ENCODE measurements around the gene B3GALT4. TPM values are rescaled to one million over a fixed set of nuclear protein-coding genes. Genes with fewer than 3 reads are reported as not detected.

Gene B3GALT4
- polyA plus RNA-seq, 4 donors = 6.9 to 15.4 (median 12.7) TPM

DNA sequence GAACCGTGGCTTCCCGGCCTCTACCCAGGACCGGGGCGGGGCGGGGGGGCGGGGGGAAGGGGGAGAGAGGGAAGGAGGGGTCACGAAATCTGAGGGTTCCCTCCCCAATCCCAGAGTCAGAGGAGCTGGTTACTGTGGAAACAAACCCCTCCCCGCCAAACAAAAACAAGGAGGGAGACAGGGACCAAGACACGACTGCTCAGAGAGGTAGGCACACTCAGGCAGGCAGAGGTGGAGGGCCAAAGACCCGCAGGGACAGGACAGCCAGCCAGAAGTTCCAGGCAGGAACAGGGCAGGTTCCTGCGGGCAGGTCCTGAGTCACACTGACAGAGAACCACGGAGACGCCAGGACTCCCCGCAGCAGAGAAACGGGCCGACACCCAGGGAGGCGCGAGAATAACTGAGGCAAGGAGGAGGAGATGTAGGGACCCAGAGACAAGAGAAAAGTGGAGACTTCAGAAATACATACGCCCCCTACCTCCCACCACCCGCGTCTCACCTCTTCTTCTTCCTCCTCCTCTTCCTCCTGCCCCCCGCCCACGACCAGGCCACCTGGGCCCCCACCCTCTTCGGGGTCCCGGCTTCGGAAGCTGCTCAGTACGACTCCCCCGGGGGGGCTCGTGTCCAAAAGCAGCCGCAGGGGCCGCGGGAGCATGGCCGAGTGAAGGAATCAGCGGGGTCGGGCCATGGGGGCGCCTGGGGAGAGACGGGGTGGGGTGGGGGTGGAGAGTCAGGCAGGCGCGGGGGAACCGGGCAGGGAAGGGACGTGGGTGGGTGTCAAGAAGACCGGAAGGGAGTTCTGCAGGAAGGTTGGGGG is 21.2 kb downstream of the B3GALT4 start:
- Histone ChIP-seq H3K36me3 (ENCODE audit: control insufficient read depth in 3 of 3, insufficient read depth in 2 of 3, low read depth in 1 of 3, low read length in 3 of 3) (peaks cover 0 to 54% (median 5%) of the 10 kb centered on the region in 3 donors), H3K27ac (ENCODE audit: low read depth in 1 of 3, low read length in 2 of 3) (peak overlapping the region; percentile 95 to 99 (median 98)), H3K9me3 (ENCODE audit: control insufficient read depth in 2 of 2, insufficient read depth in 1 of 2, low read depth in 1 of 2, low read length in 1 of 2) (no peaks in the 10 kb centered on the region), H3K27me3 (ENCODE audit: control insufficient read depth in 3 of 3, insufficient read depth in 3 of 3, low read length in 3 of 3) (no peaks in the 10 kb centered on the region), H3K4me1 (ENCODE audit: control insufficient read depth in 3 of 3, insufficient read depth in 2 of 3, low read depth in 1 of 3, low read length in 2 of 3) (peaks cover 0 to 9% (median 0%) of the 10 kb centered on the region in 3 donors), H3K4me3 (ENCODE audit: low read depth in 1 of 3, low read length in 3 of 3) (peak overlapping the region; percentile 72 to 92 (median 73))
- WGBS, 3 donors = 1 to 3% (median 1%) methylated on average over 29 to 42 of the region's 42 CpGs
- peak; percentile 48 to 79 for DNase-seq
- no peak for FAIRE-seq

DNA sequence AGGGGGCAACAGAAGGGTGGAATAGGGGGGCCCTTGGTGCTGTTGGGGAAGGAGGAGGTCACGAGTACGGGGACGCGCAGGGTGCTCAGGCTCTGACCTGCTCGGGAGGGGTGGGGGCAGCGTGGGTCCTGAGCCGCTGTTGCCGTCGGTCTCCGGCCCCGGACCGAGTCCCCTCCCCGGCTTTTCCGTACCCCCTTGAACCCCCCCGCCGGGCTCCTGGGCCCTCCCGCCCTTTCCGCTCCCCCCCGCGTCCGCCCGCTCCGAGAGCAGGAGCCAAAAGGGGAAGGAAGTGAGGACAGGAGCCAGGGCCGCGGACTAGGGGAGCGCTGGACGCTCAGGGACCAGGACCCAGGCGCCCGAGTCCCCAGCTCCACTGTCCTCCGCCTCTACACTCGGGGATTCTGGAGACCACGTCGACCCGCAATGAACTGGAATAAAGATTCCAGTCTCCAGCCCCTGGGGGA is 21.9 kb downstream of the B3GALT4 start, which contains the start of gene RGL2:
RGL2 (minus strand) TSS at position 170 of the 464 bp plus-strand sequence. CDS start 332 bp downstream, outside the sequence.
- DNase-seq = peak in 1 of 2 donors; percentile 67
- FAIRE-seq = no peak
- WGBS, 3 donors = 1% methylated on average over 25 to 34 of the region's 34 CpGs
- Histone ChIP-seq H3K36me3 (ENCODE audit: control insufficient read depth in 3 of 3, insufficient read depth in 2 of 3, low read depth in 1 of 3, low read length in 3 of 3) (peaks cover 2 to 51% (median 5%) of the 10 kb centered on the region in 3 donors), H3K27me3 (ENCODE audit: control insufficient read depth in 3 of 3, insufficient read depth in 3 of 3, low read length in 3 of 3) (no peaks in the 10 kb centered on the region), H3K4me1 (ENCODE audit: control insufficient read depth in 3 of 3, insufficient read depth in 2 of 3, low read depth in 1 of 3, low read length in 2 of 3) (peaks cover 0 to 9% (median 0%) of the 10 kb centered on the region in 3 donors), H3K9me3 (ENCODE audit: control insufficient read depth in 2 of 2, insufficient read depth in 1 of 2, low read depth in 1 of 2, low read length in 1 of 2) (no peaks in the 10 kb centered on the region), H3K27ac (ENCODE audit: low read depth in 1 of 3, low read length in 2 of 3) (peak within 1 kb of the TSS; percentile 95 to 99 (median 98)), H3K4me3 (ENCODE audit: low read depth in 1 of 3, low read length in 3 of 3) (peak within 1 kb of the TSS; percentile 72 to 92 (median 73))

DNA sequence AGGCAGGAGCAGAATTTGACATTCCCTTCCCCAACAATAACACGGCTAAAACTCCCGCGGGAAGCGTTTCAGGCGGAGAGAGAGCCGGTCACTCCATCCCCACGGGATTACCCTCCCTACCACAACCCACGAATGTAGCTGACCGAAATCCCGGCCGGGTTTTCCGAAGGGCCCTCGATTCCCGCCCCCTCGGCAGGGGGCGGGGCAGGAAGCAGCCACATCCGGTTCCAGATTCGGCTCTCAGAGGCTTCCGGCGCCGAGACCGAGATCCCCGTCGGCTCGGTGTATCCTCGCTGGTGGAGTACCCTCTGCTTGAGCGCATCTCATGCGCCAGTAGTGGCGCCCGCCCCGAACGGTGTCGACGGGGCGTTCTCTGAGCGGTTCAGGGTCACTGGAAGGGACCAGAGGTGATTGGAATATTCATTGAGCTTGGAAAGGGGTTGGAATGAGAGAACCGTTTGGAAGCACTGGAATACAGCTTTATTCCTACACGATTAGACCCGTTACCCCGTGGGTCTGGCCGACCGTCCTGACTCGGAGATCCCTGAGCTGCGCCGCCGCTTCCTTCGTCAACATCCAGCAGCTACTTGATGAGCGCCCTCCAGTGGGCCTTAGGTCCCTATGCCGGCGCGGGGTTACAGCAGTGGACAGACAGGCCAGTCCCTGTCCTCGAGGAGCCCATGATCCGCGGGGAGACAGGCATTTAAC is 22.5 kb downstream of the B3GALT4 start:
- no peak for FAIRE-seq
- 0% methylated on average over 54 of the region's 54 CpGs for WGBS, 3 donors
- peaks cover 0 to 9% (median 0%) of the 10 kb centered on the region in 3 donors for H3K4me1 ChIP-seq (ENCODE audit: control insufficient read depth in 3 of 3, insufficient read depth in 2 of 3, low read depth in 1 of 3, low read length in 2 of 3)

DNA sequence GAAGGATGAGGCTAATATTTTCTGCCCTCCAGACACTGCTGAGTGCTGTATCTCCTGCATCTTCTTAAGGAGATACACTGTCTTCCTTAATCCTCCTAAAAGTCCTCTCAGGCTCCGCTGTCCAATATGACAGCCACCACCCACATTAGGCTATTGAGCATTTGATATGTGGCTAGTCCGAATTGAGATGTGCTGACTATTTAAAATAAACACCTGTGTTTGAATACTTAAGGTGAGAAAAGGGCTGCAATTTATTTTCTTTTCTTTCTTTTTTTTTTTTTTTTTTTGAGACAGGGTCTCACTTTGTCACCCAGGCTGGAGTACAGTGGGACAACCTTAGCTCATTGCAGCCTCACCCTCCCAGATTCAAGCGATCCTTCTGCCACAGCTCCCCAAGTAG is 25.0 kb downstream of the B3GALT4 start:
- DNase-seq (no peak), FAIRE-seq (no peak)
- H3K27ac ChIP-seq (ENCODE audit: low read depth in 1 of 3, low read length in 2 of 3) = no peak overlapping the region
- H3K27me3 ChIP-seq (ENCODE audit: control insufficient read depth in 3 of 3, insufficient read depth in 3 of 3, low read length in 3 of 3) = no peaks in the 10 kb centered on the region
- WGBS, 3 donors = 94 to 95% (median 94%) methylated on average over 3 of the region's 3 CpGs
- no peaks in the 10 kb centered on the region for H3K9me3 ChIP-seq (ENCODE audit: control insufficient read depth in 2 of 2, insufficient read depth in 1 of 2, low read depth in 1 of 2, low read length in 1 of 2)
- H3K4me3 ChIP-seq (ENCODE audit: low read depth in 1 of 3, low read length in 3 of 3) = no peak overlapping the region
- H3K4me1 ChIP-seq (ENCODE audit: control insufficient read depth in 3 of 3, insufficient read depth in 2 of 3, low read depth in 1 of 3, low read length in 2 of 3) = peaks cover 0 to 7% (median 0%) of the 10 kb centered on the region in 3 donors
- H3K36me3 ChIP-seq (ENCODE audit: control insufficient read depth in 3 of 3, insufficient read depth in 2 of 3, low read depth in 1 of 3, low read length in 3 of 3) = peaks cover 8 to 45% (median 18%) of the 10 kb centered on the region in 3 donors

More for the DNA sequence above, 22.5 kb downstream of the B3GALT4 start:
- H3K27me3 ChIP-seq (ENCODE audit: control insufficient read depth in 3 of 3, insufficient read depth in 3 of 3, low read length in 3 of 3) = no peaks in the 10 kb centered on the region
- peak; percentile 91 to 95 for DNase-seq
- H3K9me3 ChIP-seq (ENCODE audit: control insufficient read depth in 2 of 2, insufficient read depth in 1 of 2, low read depth in 1 of 2, low read length in 1 of 2) = no peaks in the 10 kb centered on the region
- peaks cover 7 to 53% (median 9%) of the 10 kb centered on the region in 3 donors for H3K36me3 ChIP-seq (ENCODE audit: control insufficient read depth in 3 of 3, insufficient read depth in 2 of 3, low read depth in 1 of 3, low read length in 3 of 3)
- H3K27ac ChIP-seq (ENCODE audit: low read depth in 1 of 3, low read length in 2 of 3) = peak overlapping the region; percentile 95 to 99 (median 98)
- H3K4me3 ChIP-seq (ENCODE audit: low read depth in 1 of 3, low read length in 3 of 3) = peak overlapping the region; percentile 72 to 92 (median 73)

DNA sequence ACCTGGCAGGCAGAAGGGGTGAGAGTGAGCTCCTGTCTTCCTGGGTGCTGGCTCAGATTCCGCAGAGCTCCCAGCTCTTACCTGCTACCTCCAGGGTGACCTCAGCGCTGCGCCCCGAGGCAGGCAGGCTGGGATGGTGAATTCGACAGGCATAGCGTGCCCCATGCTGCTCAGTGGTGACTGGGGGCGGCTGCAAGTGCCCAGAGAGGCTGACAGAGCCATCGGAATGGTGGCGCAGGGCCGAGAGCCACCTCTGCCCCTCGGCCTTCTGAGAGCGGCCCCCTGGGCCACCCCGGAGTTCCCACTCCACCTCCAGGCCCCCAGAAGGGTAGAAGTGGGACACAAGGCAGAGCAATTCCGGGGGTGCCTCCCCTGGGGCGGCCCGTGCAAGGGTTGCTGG is 27.3 kb downstream of the B3GALT4 start:
- peaks cover 0 to 4% (median 0%) of the 10 kb centered on the region in 3 donors for H3K4me1 ChIP-seq (ENCODE audit: control insufficient read depth in 3 of 3, insufficient read depth in 2 of 3, low read depth in 1 of 3, low read length in 2 of 3)
- no peak overlapping the region for H3K4me3 ChIP-seq (ENCODE audit: low read depth in 1 of 3, low read length in 3 of 3)
- no peaks in the 10 kb centered on the region for H3K9me3 ChIP-seq (ENCODE audit: control insufficient read depth in 2 of 2, insufficient read depth in 1 of 2, low read depth in 1 of 2, low read length in 1 of 2)

DNA sequence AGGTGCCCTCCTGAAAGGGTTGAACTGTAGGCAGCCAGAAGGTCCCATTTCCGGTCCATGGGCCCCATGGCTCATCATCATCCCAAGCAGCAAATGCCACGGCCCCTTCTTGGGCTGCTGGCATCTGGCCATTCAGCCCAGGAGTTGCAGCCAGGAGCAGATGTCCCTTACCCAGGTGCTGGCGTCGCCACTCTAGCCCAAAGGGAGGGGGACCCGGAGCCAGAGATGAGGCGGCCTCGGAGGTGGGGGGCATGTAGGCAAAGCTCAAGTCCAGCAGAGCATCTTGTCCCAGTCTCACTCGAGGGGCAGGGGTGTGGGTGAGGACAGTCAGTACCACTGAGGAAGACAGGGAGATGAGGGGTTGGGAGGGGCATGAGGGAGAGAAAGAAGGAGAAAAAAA is 28.1 kb downstream of the B3GALT4 start:
- DNase-seq = no peak
- 77 to 88% (median 79%) methylated on average over 8 of the region's 8 CpGs for WGBS, 3 donors
- Histone ChIP-seq H3K4me3 (ENCODE audit: low read depth in 1 of 3, low read length in 3 of 3) (no peak overlapping the region), H3K9me3 (ENCODE audit: control insufficient read depth in 2 of 2, insufficient read depth in 1 of 2, low read depth in 1 of 2, low read length in 1 of 2) (no peaks in the 10 kb centered on the region), H3K36me3 (ENCODE audit: control insufficient read depth in 3 of 3, insufficient read depth in 2 of 3, low read depth in 1 of 3, low read length in 3 of 3) (peaks cover 8 to 59% (median 18%) of the 10 kb centered on the region in 3 donors), H3K27ac (ENCODE audit: low read depth in 1 of 3, low read length in 2 of 3) (no peak overlapping the region), H3K4me1 (ENCODE audit: control insufficient read depth in 3 of 3, insufficient read depth in 2 of 3, low read depth in 1 of 3, low read length in 2 of 3) (peaks cover 0 to 2% (median 0%) of the 10 kb centered on the region in 3 donors), H3K27me3 (ENCODE audit: control insufficient read depth in 3 of 3, insufficient read depth in 3 of 3, low read length in 3 of 3) (no peaks in the 10 kb centered on the region)
- no peak for FAIRE-seq

More for the DNA sequence above, 27.3 kb downstream of the B3GALT4 start:
- no peak for DNase-seq
- no peak overlapping the region for H3K27ac ChIP-seq (ENCODE audit: low read depth in 1 of 3, low read length in 2 of 3)
- WGBS, 3 donors = 90 to 91% (median 90%) methylated on average over 12 to 16 of the region's 16 CpGs
- H3K36me3 ChIP-seq (ENCODE audit: control insufficient read depth in 3 of 3, insufficient read depth in 2 of 3, low read depth in 1 of 3, low read length in 3 of 3) = peaks cover 8 to 55% (median 18%) of the 10 kb centered on the region in 3 donors
- no peak for FAIRE-seq
- H3K27me3 ChIP-seq (ENCODE audit: control insufficient read depth in 3 of 3, insufficient read depth in 3 of 3, low read length in 3 of 3) = no peaks in the 10 kb centered on the region

DNA sequence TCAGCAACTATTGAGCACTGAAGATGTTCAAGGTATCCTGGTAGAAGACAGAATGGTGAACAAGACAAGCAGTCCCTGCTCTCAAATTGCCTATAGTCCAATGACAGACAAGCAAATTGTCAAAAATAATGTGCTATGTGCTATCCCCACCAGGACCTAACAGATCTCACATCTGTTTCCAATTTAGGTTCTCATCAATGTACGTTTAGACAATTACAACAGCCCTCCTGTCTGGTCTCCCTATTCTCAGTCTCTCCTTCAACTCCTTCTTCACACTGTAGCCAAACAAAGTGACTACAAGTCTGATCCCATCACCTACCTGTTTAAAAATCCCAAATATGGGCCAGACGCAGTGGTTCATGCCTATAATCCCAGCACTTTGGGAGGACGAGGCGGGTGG is 29.4 kb downstream of the B3GALT4 start:
- WGBS, 3 donors = 87 to 90% (median 88%) methylated on average over 4 of the region's 4 CpGs
- Histone ChIP-seq H3K4me3 (ENCODE audit: low read depth in 1 of 3, low read length in 3 of 3) (no peak overlapping the region), H3K27ac (ENCODE audit: low read depth in 1 of 3, low read length in 2 of 3) (no peak overlapping the region), H3K4me1 (ENCODE audit: control insufficient read depth in 3 of 3, insufficient read depth in 2 of 3, low read depth in 1 of 3, low read length in 2 of 3) (no peaks in the 10 kb centered on the region), H3K9me3 (ENCODE audit: control insufficient read depth in 2 of 2, insufficient read depth in 1 of 2, low read depth in 1 of 2, low read length in 1 of 2) (no peaks in the 10 kb centered on the region), H3K27me3 (ENCODE audit: control insufficient read depth in 3 of 3, insufficient read depth in 3 of 3, low read length in 3 of 3) (no peaks in the 10 kb centered on the region), H3K36me3 (ENCODE audit: control insufficient read depth in 3 of 3, insufficient read depth in 2 of 3, low read depth in 1 of 3, low read length in 3 of 3) (peaks cover 8 to 70% (median 21%) of the 10 kb centered on the region in 3 donors)
- FAIRE-seq (no peak), DNase-seq (no peak)

Measured in small intestine (tissue), 7 donors.